Measurements from ENCODE around the gene C5AR1.
"Not testable (repeated sequence)": the region's sequence is repeated elsewhere in the genome, so short reads cannot be mapped to it uniquely, and the experiment has no call there.

The C5AR1 gene

GRCh38 chr19:47331931-47332547, 22.4 kb downstream of the C5AR1 start, which contains the start of gene C5AR2:
TSS of gene C5AR2 (plus strand) at chr19:47332175. CDS start at chr19:47340800, 8,625 bp downstream.
- no peak for DNase-seq (ENCODE audit: low read depth, low spot score)

GRCh38 chr19:47336765-47337718, 27.4 kb downstream of the C5AR1 start:
- DNase-seq (ENCODE audit: low read depth, low spot score) = not testable (repeated sequence)

GRCh38 chr19:47339196-47339880, 29.7 kb downstream of the C5AR1 start:
- no peak for DNase-seq (ENCODE audit: low read depth, low spot score)

DNA sequence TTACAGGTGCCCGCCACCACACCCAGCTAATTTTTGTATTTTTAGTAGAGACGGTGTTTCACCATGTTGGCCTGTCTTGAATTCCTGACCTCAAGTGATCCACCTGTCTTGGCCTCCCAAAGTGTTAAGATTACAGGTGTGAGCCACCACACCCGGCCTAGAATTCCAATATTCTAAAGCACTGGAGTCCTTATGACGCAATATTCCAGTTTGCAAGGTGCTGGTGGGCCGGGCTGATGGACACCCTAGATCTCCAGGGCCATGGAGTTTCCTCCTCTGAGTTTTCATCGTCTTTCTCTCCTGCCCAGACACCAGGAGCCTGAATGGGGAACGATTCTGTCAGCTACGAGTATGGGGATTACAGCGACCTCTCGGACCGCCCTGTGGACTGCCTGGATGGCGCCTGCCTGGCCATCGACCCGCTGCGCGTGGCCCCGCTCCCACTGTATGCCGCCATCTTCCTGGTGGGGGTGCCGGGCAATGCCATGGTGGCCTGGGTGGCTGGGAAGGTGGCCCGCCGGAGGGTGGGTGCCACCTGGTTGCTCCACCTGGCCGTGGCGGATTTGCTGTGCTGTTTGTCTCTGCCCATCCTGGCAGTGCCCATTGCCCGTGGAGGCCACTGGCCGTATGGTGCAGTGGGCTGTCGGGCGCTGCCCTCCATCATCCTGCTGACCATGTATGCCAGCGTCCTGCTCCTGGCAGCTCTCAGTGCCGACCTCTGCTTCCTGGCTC, 31.0 kb downstream of the C5AR1 start:
- no peak for DNase-seq (ENCODE audit: low read depth, low spot score)

DNA sequence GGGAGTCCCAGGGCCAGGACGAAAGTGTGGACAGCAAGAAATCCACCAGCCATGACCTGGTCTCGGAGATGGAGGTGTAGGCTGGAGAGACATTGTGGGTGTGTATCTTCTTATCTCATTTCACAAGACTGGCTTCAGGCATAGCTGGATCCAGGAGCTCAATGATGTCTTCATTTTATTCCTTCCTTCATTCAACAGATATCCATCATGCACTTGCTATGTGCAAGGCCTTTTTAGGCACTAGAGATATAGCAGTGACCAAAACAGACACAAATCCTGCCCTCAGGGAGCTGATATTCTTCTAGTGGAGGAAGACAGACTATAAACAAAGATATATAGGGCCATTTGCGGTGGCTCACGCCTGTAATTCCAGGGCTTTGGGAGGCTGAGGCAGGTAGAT, 32.1 kb downstream of the C5AR1 start:
- DNase-seq (ENCODE audit: low read depth, low spot score) = no peak

GRCh38 chr19:47343194-47343802, 33.6 kb downstream of the C5AR1 start:
- no peak for DNase-seq (ENCODE audit: low read depth, low spot score)

GRCh38 chr19:47344425-47344824, 34.8 kb downstream of the C5AR1 start:
- no peak for DNase-seq (ENCODE audit: low read depth, low spot score)

DNA sequence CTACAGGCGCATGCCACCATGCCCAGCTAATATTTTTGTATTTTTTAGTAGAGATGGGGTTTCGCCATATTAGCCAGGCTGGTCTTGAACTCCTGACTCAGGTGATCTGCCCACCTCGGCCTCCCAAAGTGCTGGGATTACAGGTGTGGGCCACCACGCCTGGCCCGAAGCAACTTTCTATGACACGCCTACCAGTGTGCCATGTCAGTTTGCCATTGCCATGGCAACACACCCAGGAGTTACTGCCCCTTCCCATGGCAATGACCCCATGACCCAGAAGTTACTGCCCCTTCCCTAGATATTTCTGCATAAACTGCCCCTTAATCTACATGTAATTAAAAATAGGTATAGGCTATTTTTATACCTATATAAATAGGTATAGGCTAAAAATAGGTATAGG, 36.4 kb downstream of the C5AR1 start:
- DNase-seq (ENCODE audit: low read depth, low spot score) = not testable (repeated sequence)

- peak; percentile 97 for DNase-seq (ENCODE audit: low read depth, low spot score)
Measured at GRCh38 chr19:47348819-47349795, 39.4 kb downstream of the C5AR1 start, which contains the start of gene DHX34. TSS of gene DHX34 (plus strand) at chr19:47349315. CDS start at chr19:47353031, 3,716 bp downstream.

GRCh38 chr19:47350630-47351029, 41.0 kb downstream of the C5AR1 start:
- DNase-seq (ENCODE audit: low read depth, low spot score) = no peak

GRCh38 chr19:47351548-47351947, 41.9 kb downstream of the C5AR1 start:
- no peak for DNase-seq (ENCODE audit: low read depth, low spot score)

DNA sequence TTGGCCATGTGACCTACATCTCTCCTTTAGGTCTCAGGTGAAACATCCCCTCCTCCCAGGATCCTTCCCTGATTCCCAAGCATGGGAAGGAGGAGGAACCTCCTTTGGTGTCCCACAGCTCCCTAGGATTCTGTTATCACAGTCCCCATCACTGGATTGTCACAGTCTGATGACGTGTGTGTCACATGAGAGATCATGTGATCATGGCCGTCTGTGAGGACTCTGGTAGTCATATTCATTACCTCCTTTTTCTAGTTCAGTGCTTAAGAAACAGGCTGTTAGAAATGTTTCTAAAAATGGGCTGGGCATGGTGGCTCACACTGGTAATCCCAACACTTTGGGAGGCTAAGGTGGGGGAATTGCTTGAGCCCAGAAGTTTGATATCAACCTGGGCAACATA, 42.4 kb downstream of the C5AR1 start:
- no peak for DNase-seq (ENCODE audit: low read depth, low spot score)

DNA sequence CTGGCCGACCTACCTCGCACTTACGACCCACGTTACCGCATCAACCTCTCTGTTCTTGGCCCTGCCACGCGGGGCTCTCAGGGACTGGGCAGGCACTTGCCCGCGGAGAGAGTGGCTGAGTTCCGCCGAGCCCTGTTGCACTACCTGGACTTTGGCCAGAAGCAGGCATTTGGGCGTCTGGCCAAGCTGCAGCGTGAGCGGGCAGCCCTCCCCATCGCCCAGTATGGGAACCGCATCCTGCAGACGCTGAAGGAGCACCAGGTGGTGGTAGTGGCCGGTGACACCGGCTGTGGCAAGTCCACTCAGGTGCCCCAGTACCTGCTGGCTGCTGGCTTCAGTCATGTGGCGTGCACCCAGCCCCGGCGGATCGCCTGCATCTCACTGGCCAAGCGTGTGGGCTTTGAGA, 43.6 kb downstream of the C5AR1 start:
- no peak for DNase-seq (ENCODE audit: low read depth, low spot score)

- DNase-seq (ENCODE audit: low read depth, low spot score) = no peak
Measured at GRCh38 chr19:47356900-47357299, 47.2 kb downstream of the C5AR1 start.

DNA sequence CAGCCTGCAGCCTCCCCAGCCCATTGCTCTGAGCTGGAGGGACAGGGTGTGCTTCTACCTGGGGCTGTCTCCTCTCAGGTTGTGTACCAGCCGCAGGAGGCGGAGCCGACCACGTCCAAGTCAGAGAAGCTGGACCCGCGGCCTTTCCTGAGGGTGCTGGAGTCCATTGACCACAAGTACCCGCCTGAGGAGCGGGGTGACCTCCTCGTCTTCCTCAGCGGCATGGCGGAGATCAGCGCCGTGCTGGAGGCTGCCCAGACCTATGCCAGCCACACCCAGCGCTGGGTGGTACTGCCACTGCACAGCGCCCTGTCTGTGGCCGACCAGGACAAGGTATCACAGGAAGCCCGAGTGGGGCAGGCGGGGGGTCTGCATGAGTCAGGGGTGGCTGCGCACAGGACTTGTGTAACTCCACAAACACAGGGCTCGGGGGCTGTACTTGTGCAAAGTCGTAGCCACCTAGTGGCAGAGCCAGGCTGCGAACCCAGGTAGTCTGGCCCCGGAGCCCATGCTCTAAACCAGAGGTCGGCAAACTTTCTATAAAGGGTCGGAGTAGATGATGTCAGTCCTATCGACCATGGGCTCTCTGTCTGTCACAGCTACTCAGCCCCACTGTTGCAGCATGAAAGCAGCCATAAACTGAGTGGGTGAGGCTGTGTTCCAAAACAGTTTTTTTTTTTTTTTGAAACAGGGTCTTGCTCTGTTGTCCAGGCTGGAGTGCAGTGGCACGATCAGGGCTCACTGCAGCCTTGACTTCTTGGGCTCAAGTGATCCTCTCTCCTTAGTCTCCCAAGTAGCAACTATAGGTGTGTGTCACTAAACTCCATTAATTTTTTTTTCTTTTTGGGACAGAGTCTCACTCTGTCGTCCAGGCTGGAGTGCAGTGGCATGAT, 48.4 kb downstream of the C5AR1 start:
- no peak for DNase-seq (ENCODE audit: low read depth, low spot score)

GRCh38 chr19:47358936-47359335, 49.3 kb downstream of the C5AR1 start:
- no peak for DNase-seq (ENCODE audit: low read depth, low spot score)

DNA sequence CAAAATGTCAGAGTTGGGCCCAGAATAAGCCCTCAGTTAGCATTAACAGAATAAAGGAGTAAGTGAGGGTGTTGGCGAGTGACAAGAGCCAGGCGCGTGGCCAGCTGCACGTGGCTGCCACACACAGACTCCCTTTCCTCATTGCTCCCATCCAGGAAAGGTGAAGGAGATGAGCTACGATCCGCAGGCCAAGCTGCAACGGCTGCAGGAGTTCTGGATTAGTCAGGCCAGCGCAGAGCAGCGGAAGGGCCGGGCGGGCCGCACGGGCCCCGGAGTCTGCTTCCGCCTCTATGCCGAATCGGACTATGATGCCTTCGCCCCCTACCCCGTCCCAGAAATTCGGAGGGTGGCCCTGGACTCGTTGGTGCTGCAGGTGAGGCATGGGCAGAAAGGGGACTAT, 52.7 kb downstream of the C5AR1 start:
- no peak for DNase-seq (ENCODE audit: low read depth, low spot score)

DNA sequence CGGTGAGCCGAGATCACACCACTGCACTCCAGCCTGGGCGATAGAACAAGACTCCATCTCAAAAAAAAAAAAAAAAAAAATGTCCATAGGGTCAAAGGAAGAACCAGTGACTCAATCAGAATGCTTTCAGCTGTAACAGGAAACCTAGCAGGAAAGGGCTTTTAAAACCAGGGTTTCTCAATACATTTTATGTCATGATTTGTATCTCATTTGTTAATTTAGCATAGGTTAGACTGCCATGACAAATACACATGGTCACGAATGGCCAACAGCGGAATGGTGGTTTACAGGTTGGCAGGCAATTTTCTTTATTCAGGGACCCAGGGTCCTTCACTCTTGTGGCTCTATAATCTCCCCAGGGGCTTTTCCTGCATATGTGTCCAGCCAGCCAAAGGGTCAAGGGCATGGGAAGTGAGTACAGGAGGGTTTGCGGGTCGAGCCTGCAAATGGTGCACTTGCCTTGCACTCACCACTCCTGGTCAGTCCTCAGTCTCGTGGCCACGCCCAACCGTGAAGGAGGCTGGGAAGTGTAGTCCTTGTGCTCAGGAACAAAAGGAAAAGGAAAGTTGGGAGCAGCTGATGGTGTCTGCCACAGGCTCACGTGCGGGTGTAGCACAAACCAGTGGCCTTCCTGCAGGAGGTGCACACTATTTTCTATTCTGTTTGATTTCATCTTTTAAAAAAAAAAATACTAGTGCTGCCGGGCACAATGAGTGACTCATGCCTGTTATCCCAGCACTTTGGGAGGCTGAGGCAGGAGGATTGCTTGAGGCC, 54.3 kb downstream of the C5AR1 start:
- no peak for DNase-seq (ENCODE audit: low read depth, low spot score)

All from activated naive CD8-positive, alpha-beta T cell treated with anti-CD3 and anti-CD28 coated beads, Interleukin-2, amount 50 U/mL, for 16 hours (primary cell).